ENCODE measurements around the gene BCL11A.

GRCh38 chr2:60456115-60456770 lies 97.2 kb downstream of the BCL11A start:
- TF ChIP-seq, protein P1, sequence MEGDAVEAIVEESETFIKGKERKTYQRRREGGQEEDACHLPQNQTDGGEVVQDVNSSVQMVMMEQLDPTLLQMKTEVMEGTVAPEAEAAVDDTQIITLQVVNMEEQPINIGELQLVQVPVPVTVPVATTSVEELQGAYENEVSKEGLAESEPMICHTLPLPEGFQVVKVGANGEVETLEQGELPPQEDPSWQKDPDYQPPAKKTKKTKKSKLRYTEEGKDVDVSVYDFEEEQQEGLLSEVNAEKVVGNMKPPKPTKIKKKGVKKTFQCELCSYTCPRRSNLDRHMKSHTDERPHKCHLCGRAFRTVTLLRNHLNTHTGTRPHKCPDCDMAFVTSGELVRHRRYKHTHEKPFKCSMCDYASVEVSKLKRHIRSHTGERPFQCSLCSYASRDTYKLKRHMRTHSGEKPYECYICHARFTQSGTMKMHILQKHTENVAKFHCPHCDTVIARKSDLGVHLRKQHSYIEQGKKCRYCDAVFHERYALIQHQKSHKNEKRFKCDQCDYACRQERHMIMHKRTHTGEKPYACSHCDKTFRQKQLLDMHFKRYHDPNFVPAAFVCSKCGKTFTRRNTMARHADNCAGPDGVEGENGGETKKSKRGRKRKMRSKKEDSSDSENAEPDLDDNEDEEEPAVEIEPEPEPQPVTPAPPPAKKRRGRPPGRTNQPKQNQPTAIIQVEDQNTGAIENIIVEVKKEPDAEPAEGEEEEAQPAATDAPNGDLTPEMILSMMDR (conservative IDR thresholded peaks at IDR 0.05; ENCODE audit: low read depth in 2 of 2) = peak; percentile 37 to 56
- TF ChIP-seq, protein P2, sequence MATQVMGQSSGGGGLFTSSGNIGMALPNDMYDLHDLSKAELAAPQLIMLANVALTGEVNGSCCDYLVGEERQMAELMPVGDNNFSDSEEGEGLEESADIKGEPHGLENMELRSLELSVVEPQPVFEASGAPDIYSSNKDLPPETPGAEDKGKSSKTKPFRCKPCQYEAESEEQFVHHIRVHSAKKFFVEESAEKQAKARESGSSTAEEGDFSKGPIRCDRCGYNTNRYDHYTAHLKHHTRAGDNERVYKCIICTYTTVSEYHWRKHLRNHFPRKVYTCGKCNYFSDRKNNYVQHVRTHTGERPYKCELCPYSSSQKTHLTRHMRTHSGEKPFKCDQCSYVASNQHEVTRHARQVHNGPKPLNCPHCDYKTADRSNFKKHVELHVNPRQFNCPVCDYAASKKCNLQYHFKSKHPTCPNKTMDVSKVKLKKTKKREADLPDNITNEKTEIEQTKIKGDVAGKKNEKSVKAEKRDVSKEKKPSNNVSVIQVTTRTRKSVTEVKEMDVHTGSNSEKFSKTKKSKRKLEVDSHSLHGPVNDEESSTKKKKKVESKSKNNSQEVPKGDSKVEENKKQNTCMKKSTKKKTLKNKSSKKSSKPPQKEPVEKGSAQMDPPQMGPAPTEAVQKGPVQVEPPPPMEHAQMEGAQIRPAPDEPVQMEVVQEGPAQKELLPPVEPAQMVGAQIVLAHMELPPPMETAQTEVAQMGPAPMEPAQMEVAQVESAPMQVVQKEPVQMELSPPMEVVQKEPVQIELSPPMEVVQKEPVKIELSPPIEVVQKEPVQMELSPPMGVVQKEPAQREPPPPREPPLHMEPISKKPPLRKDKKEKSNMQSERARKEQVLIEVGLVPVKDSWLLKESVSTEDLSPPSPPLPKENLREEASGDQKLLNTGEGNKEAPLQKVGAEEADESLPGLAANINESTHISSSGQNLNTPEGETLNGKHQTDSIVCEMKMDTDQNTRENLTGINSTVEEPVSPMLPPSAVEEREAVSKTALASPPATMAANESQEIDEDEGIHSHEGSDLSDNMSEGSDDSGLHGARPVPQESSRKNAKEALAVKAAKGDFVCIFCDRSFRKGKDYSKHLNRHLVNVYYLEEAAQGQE (IDR thresholded peaks at IDR 0.05; ENCODE audit: unreplicated experiment) = no peak
- TF ChIP-seq EZH2 (IDR thresholded peaks at IDR 0.05; ENCODE audit: low read depth, unreplicated experiment) = no peak
- TF ChIP-seq JUNB (IDR thresholded peaks at IDR 0.05; ENCODE audit: unreplicated experiment) = no peak
- no peak for TF ChIP-seq ZNF331 (CRISPR knock-in tag; IDR thresholded peaks at IDR 0.05; ENCODE audit: low read depth)
- TF ChIP-seq CREB1 (CRISPR knock-in tag; IDR thresholded peaks at IDR 0.05; ENCODE audit: low read depth) = no peak
- no peak for TF ChIP-seq STAT1 (IDR thresholded peaks at IDR 0.05; ENCODE audit: unreplicated experiment)
- TF ChIP-seq ETS1 (IDR thresholded peaks at IDR 0.05) = no peak
- TF ChIP-seq EZH2phosphoT487 (IDR thresholded peaks at IDR 0.05; ENCODE audit: unreplicated experiment) = no peak
- TF ChIP-seq POLR2AphosphoS5 (IDR thresholded peaks at IDR 0.05; ENCODE audit: low read depth) = no peak
- no peak for TF ChIP-seq NANOG (IDR thresholded peaks at IDR 0.05; ENCODE audit: borderline replicate concordance)
- TF ChIP-seq ZNF114 (CRISPR knock-in tag; IDR thresholded peaks at IDR 0.05) = no peak

Measured in GM23338 (cell line).